SK-N-SH treated with all-trans-retinoic acid at 6 μM for 48 hours (cell line): ENCODE measurements around the gene ID3.

Experiments used
- ATAC-seq: fragments of 200-7000 bp; cut with Tn5 transposase; 3 replicates; pipeline ENCODE4 v1.9.1; 2020; ENCODE audit warnings: mild to moderate bottlenecking, moderate library complexity
- ARNTL ChIP-seq: fragments of 450-650 bp; formaldehyde crosslinking; IDR thresholded peaks from 2 replicates; pipeline ENCODE4 v1.5.0; 2020; ENCODE audit warnings: low read depth, mild to moderate bottlenecking, moderate library complexity, borderline replicate concordance
- BACH2 ChIP-seq: fragments of 250-450 bp; sonication (Bioruptor Pico); IDR thresholded peaks from 2 replicates; pipeline ENCODE4 v1.9.0; 2021; ENCODE audit warnings: mild to moderate bottlenecking, borderline replicate concordance
- CREB5 ChIP-seq: fragments of 250-450 bp; sonication (Bioruptor Pico); IDR thresholded peaks from 2 replicates; pipeline ENCODE4 v1.5.1; 2020; ENCODE audit warnings: low read depth, mild to moderate bottlenecking, moderate library complexity
- CSDC2 ChIP-seq: fragments of 250-450 bp; sonication (Bioruptor Pico); IDR thresholded peaks from 2 replicates; pipeline ENCODE4 v1.5.0; 2020; ENCODE audit warnings: mild to moderate bottlenecking, moderate library complexity
- ESRRG ChIP-seq: fragments of 250-450 bp; sonication (Bioruptor Pico); IDR thresholded peaks from 2 replicates; pipeline ENCODE4 v1.6.1; 2021; ENCODE audit warnings: mild to moderate bottlenecking
- GLIS3 ChIP-seq: fragments of 250-450 bp; sonication (Bioruptor Pico); IDR thresholded peaks from 2 replicates; pipeline ENCODE4 v1.5.0; 2020; ENCODE audit warnings: mild to moderate bottlenecking, moderate library complexity
- ISL1 ChIP-seq: fragments of 250-450 bp; sonication (Bioruptor Pico); IDR thresholded peaks from 2 replicates; pipeline ENCODE4 v2.1.2; 2022; ENCODE audit warnings: mild to moderate bottlenecking, moderate library complexity
- PATZ1 ChIP-seq: fragments of 250-450 bp; sonication (Bioruptor Pico); IDR thresholded peaks from 2 replicates; pipeline ENCODE4 v1.8.0; 2020; ENCODE audit warnings: mild to moderate bottlenecking, moderate library complexity, borderline replicate concordance
- PPARA ChIP-seq: fragments of 250-450 bp; sonication (Bioruptor Pico); IDR thresholded peaks from 2 replicates; pipeline ENCODE4 v1.5.0; 2020; ENCODE audit warnings: mild to moderate bottlenecking, borderline replicate concordance
- SNAI2 ChIP-seq: fragments of 250-450 bp; sonication (Bioruptor Pico); IDR thresholded peaks from 2 replicates; pipeline ENCODE4 v1.5.0; 2020; ENCODE audit warnings: mild to moderate bottlenecking, moderate library complexity
- TCF4 ChIP-seq: fragments of 250-450 bp; sonication (Bioruptor Pico); IDR thresholded peaks from 2 replicates; pipeline ENCODE4 v1.8.0; 2021; ENCODE audit warnings: mild to moderate bottlenecking, moderate library complexity, borderline replicate concordance
- TSHZ2 ChIP-seq: fragments of 250-450 bp; sonication (Bioruptor Pico); IDR thresholded peaks from 2 replicates; pipeline ENCODE4 v1.5.0; 2020; ENCODE audit warnings: mild to moderate bottlenecking, moderate library complexity
- ZC3H10 ChIP-seq: fragments of 250-450 bp; sonication (Bioruptor Pico); IDR thresholded peaks from 2 replicates; pipeline ENCODE4 v1.5.1; 2021; ENCODE audit warnings: mild to moderate bottlenecking, moderate library complexity
- ZFP3 ChIP-seq: fragments of 250-450 bp; sonication (Bioruptor Pico); IDR thresholded peaks from 2 replicates; pipeline ENCODE4 v1.5.0; 2020; ENCODE audit warnings: mild to moderate bottlenecking, moderate library complexity
- ZFP30 ChIP-seq: fragments of 450-650 bp; formaldehyde crosslinking; IDR thresholded peaks from 2 replicates; pipeline ENCODE4 v1.5.0; 2022; ENCODE audit warnings: mild to moderate bottlenecking, moderate library complexity
- ZNF565 ChIP-seq: fragments of 450-650 bp; formaldehyde crosslinking; conservative IDR thresholded peaks from 2 replicates; pipeline ENCODE4 v1.5.0; 2020; ENCODE audit warnings: low read depth, mild to moderate bottlenecking, moderate library complexity
- ZNF70 ChIP-seq: fragments of 450-650 bp; formaldehyde crosslinking; IDR thresholded peaks from 2 replicates; pipeline ENCODE4 v1.5.0; 2020; ENCODE audit warnings: mild to moderate bottlenecking, moderate library complexity
- ZNF8 ChIP-seq: fragments of 450-650 bp; formaldehyde crosslinking; IDR thresholded peaks from 2 replicates; pipeline ENCODE4 v1.5.0; 2020; ENCODE audit warnings: mild to moderate bottlenecking, moderate library complexity
- TF ChIP-seq, protein P1 (sequence below): fragments of 250-450 bp; sonication (Bioruptor Pico); IDR thresholded peaks from 2 replicates; pipeline ENCODE4 v1.8.0; 2021; ENCODE audit warnings: low read depth, mild to moderate bottlenecking, moderate library complexity, borderline replicate concordance
- TF ChIP-seq, protein P2 (sequence below): fragments of 250-450 bp; sonication (Bioruptor Pico); IDR thresholded peaks from 2 replicates; pipeline ENCODE4 v1.5.1; 2021; ENCODE audit warnings: mild to moderate bottlenecking, moderate library complexity

ID3 gene

GRCh38 chr1:23597635-23598388, 38.5 kb upstream of the ID3 start:
- no peak for TF ChIP-seq ESRRG (CRISPR knock-in tag)
- no peak for TF ChIP-seq ARNTL (CRISPR knock-in tag)
- no peak for TF ChIP-seq CSDC2 (CRISPR knock-in tag)
- no peak for TF ChIP-seq ISL1
- ATAC-seq = no peak

DNA sequence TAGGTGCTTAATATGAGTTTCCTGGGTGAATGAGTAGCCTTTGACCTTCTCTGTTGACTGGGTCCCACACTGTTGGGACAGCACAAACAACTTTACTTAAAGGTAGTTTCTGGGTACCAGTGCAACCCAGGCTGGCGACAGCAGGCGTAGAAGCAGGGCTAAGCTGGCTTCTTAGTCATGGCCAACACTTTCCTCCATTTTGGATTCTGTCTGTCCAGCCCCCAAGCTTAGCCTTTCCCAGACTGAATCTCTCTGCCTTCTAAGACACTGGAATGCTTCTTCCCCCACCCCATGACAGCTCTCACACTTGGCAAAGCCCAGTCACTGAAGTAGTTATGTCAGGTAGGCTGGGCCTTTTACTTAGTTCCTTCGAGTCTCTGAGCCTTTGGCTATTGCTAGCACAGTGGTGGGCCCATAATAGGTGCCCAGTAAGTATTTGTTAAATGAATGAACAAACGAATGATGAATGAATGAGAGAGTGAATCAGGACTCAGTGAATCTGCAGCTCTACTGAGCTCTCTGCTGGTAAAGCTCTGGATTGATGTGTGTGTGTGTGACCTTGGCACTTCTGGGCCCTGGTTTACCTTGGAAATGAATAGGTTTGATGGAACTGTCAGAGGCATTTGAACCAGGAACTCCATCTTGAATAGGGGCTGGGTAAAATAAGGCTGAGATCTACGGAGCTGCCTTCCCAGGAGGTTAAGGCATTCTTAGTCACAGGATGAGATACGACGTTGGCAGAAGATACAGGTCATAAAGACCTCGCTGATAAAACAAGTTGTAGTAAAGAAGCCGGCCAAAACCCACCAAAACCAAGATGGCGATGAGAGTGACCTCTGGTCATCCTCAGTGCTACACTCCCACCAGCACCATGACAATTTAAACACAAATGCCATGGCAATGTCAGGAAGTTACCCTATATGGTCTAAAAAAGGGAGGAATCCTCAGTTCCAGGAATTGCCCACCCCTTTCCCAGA, 37.4 kb upstream of the ID3 start:
- TF ChIP-seq PPARA (CRISPR knock-in tag) (no peak), ZC3H10 (CRISPR knock-in tag) (no peak), ISL1 (no peak), ZNF70 (CRISPR knock-in tag) (no peak), PATZ1 (no peak), BACH2 (CRISPR knock-in tag) (no peak), TSHZ2 (CRISPR knock-in tag) (no peak), CSDC2 (CRISPR knock-in tag) (no peak), ESRRG (CRISPR knock-in tag) (no peak), ARNTL (CRISPR knock-in tag) (no peak), GLIS3 (CRISPR knock-in tag) (no peak), ZFP3 (CRISPR knock-in tag) (no peak), TCF4 (CRISPR knock-in tag) (no peak), ZFP30 (no peak), CREB5 (no peak), ZNF8 (no peak), ZNF565 (CRISPR knock-in tag) (no peak), SNAI2 (no peak)
- TF ChIP-seq, protein P1, sequence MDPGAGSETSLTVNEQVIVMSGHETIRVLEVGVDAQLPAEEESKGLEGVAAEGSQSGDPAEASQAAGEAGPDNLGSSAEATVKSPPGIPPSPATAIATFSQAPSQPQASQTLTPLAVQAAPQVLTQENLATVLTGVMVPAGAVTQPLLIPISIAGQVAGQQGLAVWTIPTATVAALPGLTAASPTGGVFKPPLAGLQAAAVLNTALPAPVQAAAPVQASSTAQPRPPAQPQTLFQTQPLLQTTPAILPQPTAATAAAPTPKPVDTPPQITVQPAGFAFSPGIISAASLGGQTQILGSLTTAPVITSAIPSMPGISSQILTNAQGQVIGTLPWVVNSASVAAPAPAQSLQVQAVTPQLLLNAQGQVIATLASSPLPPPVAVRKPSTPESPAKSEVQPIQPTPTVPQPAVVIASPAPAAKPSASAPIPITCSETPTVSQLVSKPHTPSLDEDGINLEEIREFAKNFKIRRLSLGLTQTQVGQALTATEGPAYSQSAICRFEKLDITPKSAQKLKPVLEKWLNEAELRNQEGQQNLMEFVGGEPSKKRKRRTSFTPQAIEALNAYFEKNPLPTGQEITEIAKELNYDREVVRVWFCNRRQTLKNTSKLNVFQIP (CRISPR knock-in tag) = no peak
- TF ChIP-seq, protein P2, sequence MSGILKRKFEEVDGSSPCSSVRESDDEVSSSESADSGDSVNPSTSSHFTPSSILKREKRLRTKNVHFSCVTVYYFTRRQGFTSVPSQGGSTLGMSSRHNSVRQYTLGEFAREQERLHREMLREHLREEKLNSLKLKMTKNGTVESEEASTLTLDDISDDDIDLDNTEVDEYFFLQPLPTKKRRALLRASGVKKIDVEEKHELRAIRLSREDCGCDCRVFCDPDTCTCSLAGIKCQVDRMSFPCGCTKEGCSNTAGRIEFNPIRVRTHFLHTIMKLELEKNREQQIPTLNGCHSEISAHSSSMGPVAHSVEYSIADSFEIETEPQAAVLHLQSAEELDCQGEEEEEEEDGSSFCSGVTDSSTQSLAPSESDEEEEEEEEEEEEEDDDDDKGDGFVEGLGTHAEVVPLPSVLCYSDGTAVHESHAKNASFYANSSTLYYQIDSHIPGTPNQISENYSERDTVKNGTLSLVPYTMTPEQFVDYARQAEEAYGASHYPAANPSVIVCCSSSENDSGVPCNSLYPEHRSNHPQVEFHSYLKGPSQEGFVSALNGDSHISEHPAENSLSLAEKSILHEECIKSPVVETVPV (CRISPR knock-in tag) = no peak
- ATAC-seq = no peak
